Upper lobe of left lung (tissue), 4 donors: Measurements from ENCODE around the gene SELPLG.

Experiments used
- CTCF ChIP-seq, 6 experiments: fragments of 450-650 bp in 4 of 6; fragments of 200-600 bp in 2 of 6; sonication (generic) in 2 of 6; IDR thresholded peaks; one replicate each; pipeline ENCODE4 v1.5.1; 2016 to 2019; ENCODE audit warnings: antibody characterized with exemption in 6 of 6
- EP300 ChIP-seq, 4 donors: sonication (generic); formaldehyde crosslinking; IDR thresholded peaks; one replicate each; pipeline ENCODE4 v1.5.1; 2017; ENCODE audit warnings: antibody characterized with exemption in 4 of 4, control low read depth in 2 of 4
- POLR2A ChIP-seq, 4 donors: fragments of 450-650 bp; IDR thresholded peaks; one replicate each; pipeline ENCODE4 v1.5.1; 2016 to 2017; ENCODE audit warnings: antibody characterized with exemption in 4 of 4, mild to moderate bottlenecking in 2 of 4
- POLR2AphosphoS5 ChIP-seq, 2 donors: sonication (generic); formaldehyde crosslinking; IDR thresholded peaks; one replicate each; pipeline ENCODE4 v1.5.1; 2017; ENCODE audit warnings: antibody characterized with exemption in 2 of 2

- TF ChIP-seq CTCF (IDR thresholded peaks at IDR 0.05) (peak; percentile 90 to 96 (median 93)), POLR2AphosphoS5 (IDR thresholded peaks at IDR 0.05) (peak; percentile 61 to 92), POLR2A (IDR thresholded peaks at IDR 0.05) (no peak), EP300 (IDR thresholded peaks at IDR 0.05) (peak in 2 of 4 donors; percentile 47 to 49)
Observed at GRCh38 chr12:108664338-108665258, 30.9 kb upstream of the SELPLG start.
